Endothelial cell of umbilical vein (primary cell): Measurements from ENCODE around the gene CSN1S1.

ENCODE experiments used
- EZH2 ChIP-seq: IDR thresholded peaks from 2 replicates; pipeline ENCODE4 v1.6.1; 2012; ENCODE audit warnings: borderline replicate concordance, low read depth, mild to moderate bottlenecking, moderate library complexity, low read length, inconsistent platforms; ENCODE audit not compliant: severe bottlenecking
- POLR2A ChIP-seq: IDR thresholded peaks from 2 replicates; pipeline ENCODE4 v1.6.1; 2012; ENCODE audit warnings: low read depth, mild to moderate bottlenecking, control low read depth, low read length
- POLR2AphosphoS5 ChIP-seq: IDR thresholded peaks from 2 replicates; pipeline ENCODE4 v1.6.1; 2012; ENCODE audit warnings: low read depth, mild to moderate bottlenecking, control low read depth, low read length, moderate library complexity; ENCODE audit not compliant: insufficient read depth
- TF ChIP-seq, protein P1 (sequence below), 2 donors: IDR thresholded peaks; 1 replicate in 1 of 2; 2 replicates in 1 of 2; pipeline ENCODE4 v1.5.1; 2011; ENCODE audit warnings: low read length in 2 of 2, mild to moderate bottlenecking in 2 of 2, moderate library complexity in 2 of 2, control low read depth in 1 of 2, inconsistent platforms in 1 of 2, low read depth in 1 of 2; ENCODE audit not compliant: insufficient read depth in 1 of 2; ENCODE audit errors: extremely low read depth in 1 of 2

GRCh38 chr4:69882150-69882549 lies 48.7 kb upstream of the CSN1S1 start:
- TF ChIP-seq, protein P1, sequence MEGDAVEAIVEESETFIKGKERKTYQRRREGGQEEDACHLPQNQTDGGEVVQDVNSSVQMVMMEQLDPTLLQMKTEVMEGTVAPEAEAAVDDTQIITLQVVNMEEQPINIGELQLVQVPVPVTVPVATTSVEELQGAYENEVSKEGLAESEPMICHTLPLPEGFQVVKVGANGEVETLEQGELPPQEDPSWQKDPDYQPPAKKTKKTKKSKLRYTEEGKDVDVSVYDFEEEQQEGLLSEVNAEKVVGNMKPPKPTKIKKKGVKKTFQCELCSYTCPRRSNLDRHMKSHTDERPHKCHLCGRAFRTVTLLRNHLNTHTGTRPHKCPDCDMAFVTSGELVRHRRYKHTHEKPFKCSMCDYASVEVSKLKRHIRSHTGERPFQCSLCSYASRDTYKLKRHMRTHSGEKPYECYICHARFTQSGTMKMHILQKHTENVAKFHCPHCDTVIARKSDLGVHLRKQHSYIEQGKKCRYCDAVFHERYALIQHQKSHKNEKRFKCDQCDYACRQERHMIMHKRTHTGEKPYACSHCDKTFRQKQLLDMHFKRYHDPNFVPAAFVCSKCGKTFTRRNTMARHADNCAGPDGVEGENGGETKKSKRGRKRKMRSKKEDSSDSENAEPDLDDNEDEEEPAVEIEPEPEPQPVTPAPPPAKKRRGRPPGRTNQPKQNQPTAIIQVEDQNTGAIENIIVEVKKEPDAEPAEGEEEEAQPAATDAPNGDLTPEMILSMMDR (IDR thresholded peaks at IDR 0.05; ENCODE audit: extremely low read depth in 1 of 2, insufficient read depth in 1 of 2, low read depth in 1 of 2, low read length in 2 of 2), result no peak
- no peak for TF ChIP-seq POLR2A
- no peak for TF ChIP-seq POLR2AphosphoS5
- no peak for TF ChIP-seq EZH2
